ENCODE measurements around the gene ARHGAP42. TPM values are rescaled to one million over a fixed set of nuclear protein-coding genes. Genes with fewer than 3 reads are reported as not detected.

The ARHGAP42 gene
- total and polyA plus RNA-seq, 10 donors, result 3.5 to 31.0 (median 19.6) TPM

DNA sequence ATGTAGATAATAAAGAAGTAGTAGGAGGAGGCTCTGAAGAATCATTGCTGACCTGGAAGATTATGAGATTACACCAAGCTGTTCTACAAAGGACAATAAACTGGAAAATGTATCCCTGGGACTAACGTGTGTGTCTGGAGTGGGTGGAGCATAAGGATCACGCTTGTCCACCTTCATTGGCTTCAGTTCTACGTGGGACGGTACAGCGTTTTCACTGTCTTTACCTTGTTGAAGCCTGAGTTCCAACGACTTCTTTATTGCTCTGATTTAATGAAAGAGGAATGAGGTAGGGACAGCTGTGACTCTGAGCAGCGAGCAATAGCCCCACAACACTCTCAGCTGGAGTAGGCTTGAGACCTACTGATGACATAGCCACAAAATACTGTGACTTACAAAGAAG is 87.0 kb downstream of the ARHGAP42 start:
- peaks cover 0 to 18% (median 0%) of the 10 kb centered on the region in 6 donors for H3K36me3 ChIP-seq
- H3K27ac ChIP-seq, result no peak overlapping the region
- no peak for DNase-seq
- H3K4me1 ChIP-seq, result peaks cover 0 to 13% (median 0%) of the 10 kb centered on the region in 6 donors
- intact Hi-C loops (cut with DNase I; ENCODE audit: low total_unique reads), result no loop called here
- no peak overlapping the region for H3K4me3 ChIP-seq
- H3K27me3 ChIP-seq (replicated peaks in 1 of 7), result no peaks in the 10 kb centered on the region
- H3K9me3 ChIP-seq, result no peaks in the 10 kb centered on the region
- TF ChIP-seq POLR2AphosphoS5 (IDR thresholded peaks at IDR 0.05), result no peak
- no peak for TF ChIP-seq POLR2A (IDR thresholded peaks at IDR 0.05)
- TF ChIP-seq, protein P1, sequence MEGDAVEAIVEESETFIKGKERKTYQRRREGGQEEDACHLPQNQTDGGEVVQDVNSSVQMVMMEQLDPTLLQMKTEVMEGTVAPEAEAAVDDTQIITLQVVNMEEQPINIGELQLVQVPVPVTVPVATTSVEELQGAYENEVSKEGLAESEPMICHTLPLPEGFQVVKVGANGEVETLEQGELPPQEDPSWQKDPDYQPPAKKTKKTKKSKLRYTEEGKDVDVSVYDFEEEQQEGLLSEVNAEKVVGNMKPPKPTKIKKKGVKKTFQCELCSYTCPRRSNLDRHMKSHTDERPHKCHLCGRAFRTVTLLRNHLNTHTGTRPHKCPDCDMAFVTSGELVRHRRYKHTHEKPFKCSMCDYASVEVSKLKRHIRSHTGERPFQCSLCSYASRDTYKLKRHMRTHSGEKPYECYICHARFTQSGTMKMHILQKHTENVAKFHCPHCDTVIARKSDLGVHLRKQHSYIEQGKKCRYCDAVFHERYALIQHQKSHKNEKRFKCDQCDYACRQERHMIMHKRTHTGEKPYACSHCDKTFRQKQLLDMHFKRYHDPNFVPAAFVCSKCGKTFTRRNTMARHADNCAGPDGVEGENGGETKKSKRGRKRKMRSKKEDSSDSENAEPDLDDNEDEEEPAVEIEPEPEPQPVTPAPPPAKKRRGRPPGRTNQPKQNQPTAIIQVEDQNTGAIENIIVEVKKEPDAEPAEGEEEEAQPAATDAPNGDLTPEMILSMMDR (IDR thresholded peaks at IDR 0.05 in 8 of 11, conservative IDR thresholded peaks at IDR 0.05 in 3 of 11), result no peak
- WGBS, 5 donors, result 84 to 95% (median 91%) methylated on average over 7 of the region's 7 CpGs

DNA sequence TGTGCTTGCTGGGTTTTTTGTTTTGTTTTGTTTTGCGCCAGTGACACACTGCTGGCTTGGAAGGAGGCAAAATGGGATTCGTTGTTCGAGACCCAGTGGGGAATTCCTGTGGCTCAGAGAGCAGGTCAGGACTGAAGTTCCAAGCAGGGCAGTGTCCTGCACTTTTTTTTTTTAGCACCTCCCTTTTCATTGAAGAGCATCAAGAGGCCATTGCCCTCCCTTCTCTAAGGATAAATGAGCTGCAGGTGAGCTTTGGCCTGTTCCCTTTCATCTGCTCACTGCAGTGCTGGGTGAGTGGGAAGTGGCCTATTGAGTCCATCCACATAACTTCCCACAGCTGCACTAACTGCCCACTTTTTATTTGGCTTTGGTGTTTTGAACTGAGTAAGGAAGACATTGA is 87.8 kb downstream of the ARHGAP42 start:
- WGBS, 5 donors, result 80 to 98% (median 95%) methylated on average over 3 of the region's 3 CpGs
- Histone ChIP-seq H3K4me3 (no peak overlapping the region), H3K4me1 (peaks cover 0 to 13% (median 0%) of the 10 kb centered on the region in 6 donors), H3K27me3 (replicated peaks in 1 of 7) (no peaks in the 10 kb centered on the region), H3K36me3 (peaks cover 0 to 18% (median 0%) of the 10 kb centered on the region in 6 donors), H3K27ac (no peak overlapping the region), H3K9me3 (no peaks in the 10 kb centered on the region)
- intact Hi-C loops (cut with DNase I; ENCODE audit: low total_unique reads), result no loop called here
- TF ChIP-seq, protein P1 (IDR thresholded peaks at IDR 0.05 in 8 of 11, conservative IDR thresholded peaks at IDR 0.05 in 3 of 11), result no peak
- TF ChIP-seq POLR2A (IDR thresholded peaks at IDR 0.05) (no peak), POLR2AphosphoS5 (IDR thresholded peaks at IDR 0.05) (no peak)
- DNase-seq, result no peak

DNA sequence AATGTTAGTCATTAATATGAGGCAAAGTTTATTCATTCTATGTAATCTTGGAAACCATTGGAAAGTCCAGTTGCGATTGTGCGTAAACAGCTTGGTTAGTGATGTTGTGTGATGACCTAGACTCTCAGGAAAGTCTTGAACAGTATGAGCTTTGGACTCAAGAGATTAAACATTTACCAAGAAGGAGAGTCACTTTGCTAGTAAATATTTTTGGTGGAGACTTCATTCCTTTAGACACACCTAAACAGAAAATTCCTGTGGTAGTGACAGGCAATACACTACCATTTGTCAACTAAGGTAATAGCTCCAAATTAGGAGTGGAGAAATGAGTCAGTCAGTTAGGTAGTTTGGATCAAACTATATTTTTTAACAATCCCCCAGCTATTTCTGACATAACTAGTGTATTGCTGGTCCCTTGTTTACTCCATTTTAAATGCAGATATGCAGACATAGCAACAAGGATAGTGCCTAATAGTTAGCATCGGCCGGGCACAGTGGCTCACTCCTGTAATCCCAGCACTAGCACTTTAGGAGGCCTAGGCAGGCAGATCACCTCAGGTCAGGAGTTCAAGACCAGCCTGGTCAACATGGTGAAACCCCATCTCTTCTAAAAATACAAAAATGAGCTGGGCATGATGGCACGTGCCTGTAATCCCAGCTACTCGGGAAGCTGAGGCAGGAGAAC is 89.3 kb downstream of the ARHGAP42 start:
- Histone ChIP-seq H3K27me3 (replicated peaks in 1 of 7) (no peaks in the 10 kb centered on the region), H3K4me1 (peaks cover 0 to 13% (median 0%) of the 10 kb centered on the region in 6 donors), H3K27ac (no peak overlapping the region), H3K4me3 (no peak overlapping the region), H3K36me3 (peaks cover 0 to 11% (median 0%) of the 10 kb centered on the region in 6 donors), H3K9me3 (no peaks in the 10 kb centered on the region)
- 91 to 99% (median 93%) methylated on average over 6 of the region's 6 CpGs for WGBS, 5 donors
- DNase-seq, result no peak
- TF ChIP-seq, protein P1 (IDR thresholded peaks at IDR 0.05 in 8 of 11, conservative IDR thresholded peaks at IDR 0.05 in 3 of 11), result no peak
- TF ChIP-seq POLR2AphosphoS5 (IDR thresholded peaks at IDR 0.05) (no peak), POLR2A (IDR thresholded peaks at IDR 0.05) (no peak)
- intact Hi-C loops (cut with DNase I; ENCODE audit: low total_unique reads), result no loop called here

DNA sequence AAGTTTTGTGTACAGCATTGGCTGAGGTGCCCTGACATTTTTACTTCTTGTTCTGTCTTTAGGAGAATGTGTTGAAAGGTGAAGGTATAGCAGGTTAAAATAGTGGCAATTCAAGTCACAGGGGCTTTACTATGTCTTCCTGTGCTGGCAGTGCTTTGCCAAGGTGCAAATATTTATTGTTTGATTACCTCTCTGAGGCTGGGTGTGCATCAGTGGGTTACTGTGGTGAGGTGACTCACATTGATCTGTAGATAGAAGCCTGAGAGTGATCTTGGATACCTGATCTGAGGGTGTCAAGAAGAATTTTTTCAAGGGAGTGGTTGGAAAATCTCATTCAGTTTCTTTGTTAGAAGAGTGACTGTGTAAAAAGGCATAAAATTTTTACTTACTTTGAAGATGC is 90.0 kb downstream of the ARHGAP42 start:
- DNase-seq, result no peak
- Histone ChIP-seq H3K9me3 (no peaks in the 10 kb centered on the region), H3K36me3 (peaks cover 0 to 7% (median 0%) of the 10 kb centered on the region in 6 donors), H3K4me3 (no peak overlapping the region), H3K27me3 (replicated peaks in 1 of 7) (no peaks in the 10 kb centered on the region), H3K4me1 (peaks cover 0 to 13% (median 0%) of the 10 kb centered on the region in 6 donors), H3K27ac (no peak overlapping the region)
- intact Hi-C loops (cut with DNase I; ENCODE audit: low total_unique reads), result no loop called here
- TF ChIP-seq POLR2A (IDR thresholded peaks at IDR 0.05) (no peak), POLR2AphosphoS5 (IDR thresholded peaks at IDR 0.05) (no peak)
- TF ChIP-seq, protein P1 (IDR thresholded peaks at IDR 0.05 in 8 of 11, conservative IDR thresholded peaks at IDR 0.05 in 3 of 11), result no peak

All from spleen (tissue), 11 donors.